K562 (cell line): Measurements from ENCODE around the gene MYRIP. TPM values are rescaled to one million over a fixed set of nuclear protein-coding genes. Genes with fewer than 3 reads are reported as not detected.

Experiments
- ATAC-seq: fragments of 200-7000 bp; cut with Tn5 transposase; 3 replicates; pipeline ENCODE4 v1.9.1; 2020; ENCODE audit warnings: moderate library complexity
- BruUV-seq: library from RNA; stranded (reverse); fragments of 400-500 nt; replicated peaks from 2 replicates; lab custom pipeline; 2021; lab: Mats Ljungman, UMichigan
- CTCF ChIA-PET: fragments of 300-600 bp; formaldehyde crosslinking; extraction: SDS; loops from one replicate; lab custom pipeline; 2021; ENCODE audit warnings: low intra/inter-chr PET ratio; lab: Yijun Ruan, JAX
- POLR2A ChIA-PET: fragments of 300-600, 350-650 bp; sonication (Branson Sonifier 250); formaldehyde crosslinking; extraction: SDS; loops from one replicate; lab custom pipeline; 2021; ENCODE audit warnings: antibody characterized with exemption, inconsistent platforms; lab: Yijun Ruan, JAX
- DNase-seq, 4 experiments: peaks; one replicate each; pipeline versions ENCODE4 v3.0.0 to v3.0.0-alpha.2; 2011 to 2018; ENCODE audit warnings: low spot score in 3 of 4, mixed read lengths in 3 of 4; ENCODE audit errors: extremely low read depth in 1 of 4
- FAIRE-seq: peaks from 2 replicates; lab custom pipeline; 2011; peaks lifted over from hg19 to GRCh38; lab: Jason Lieb, UNC
- H2AFZ ChIP-seq: 2 replicates; pipeline ENCODE4 v1.6.0; 2011; ENCODE audit warnings: low read depth, low read length, control low read depth, inconsistent platforms
- H3K27ac ChIP-seq: fragments of 200-600 bp; 3 replicates; pipeline ENCODE4 v1.8.0; 2011; ENCODE audit warnings: low read depth, mild to moderate bottlenecking, control low read depth, inconsistent platforms, low read length, moderate library complexity, mixed read lengths; ENCODE audit errors: extremely low read depth
- H3K27me3 ChIP-seq, 2 experiments: fragments of 300-600 bp in 1 of 2; 2 replicates in 1 of 2; 3 replicates in 1 of 2; pipeline versions ENCODE4 v1.6.0 to v1.8.0; 2011; ENCODE audit warnings: inconsistent platforms in 2 of 2, low read length in 2 of 2, mild to moderate bottlenecking in 1 of 2, mixed read lengths in 1 of 2, moderate library complexity in 1 of 2; ENCODE audit not compliant: control insufficient read depth in 2 of 2, insufficient read depth in 2 of 2
- H3K36me3 ChIP-seq: fragments of 300-600 bp; 3 replicates; pipeline ENCODE4 v1.8.0; 2011; ENCODE audit warnings: mild to moderate bottlenecking, low read length, inconsistent platforms; ENCODE audit not compliant: control insufficient read depth, insufficient read depth
- H3K4me1 ChIP-seq, 2 experiments: fragments of 200-600 bp in 1 of 2; replicated peaks in 1 of 2; 2 replicates in 1 of 2; 3 replicates in 1 of 2; pipeline versions ENCODE4 v1.5.1 to v1.8.0; 2011; ENCODE audit warnings: inconsistent platforms in 2 of 2, low read length in 2 of 2, mild to moderate bottlenecking in 1 of 2, mixed read lengths in 1 of 2, moderate library complexity in 1 of 2; ENCODE audit not compliant: control insufficient read depth in 2 of 2, insufficient read depth in 2 of 2
- H3K4me2 ChIP-seq: 2 replicates; pipeline ENCODE4 v1.6.1; 2011; ENCODE audit warnings: low read length, control low read depth, inconsistent platforms, mixed read lengths; ENCODE audit not compliant: insufficient read depth
- H3K4me3 ChIP-seq: fragments of 200-600 bp; sonication (generic), shearing (Covaris generic); 2 replicates; pipeline ENCODE4 v1.5.1; 2016; ENCODE audit warnings: control low read depth, inconsistent platforms
- H3K79me2 ChIP-seq: fragments of 200-600 bp; 3 replicates; pipeline ENCODE4 v1.8.0; 2011; ENCODE audit warnings: low read length, inconsistent platforms; ENCODE audit not compliant: control insufficient read depth, insufficient read depth
- H3K9ac ChIP-seq, 2 experiments: 2 replicates each; pipeline versions ENCODE4 v1.6.0 to v1.6.1; 2011; ENCODE audit warnings: low read depth in 2 of 2, low read length in 2 of 2, control low read depth in 1 of 2, inconsistent platforms in 1 of 2, mild to moderate bottlenecking in 1 of 2, mixed read lengths in 1 of 2; ENCODE audit not compliant: insufficient read depth in 1 of 2
- H3K9me1 ChIP-seq: one replicate; pipeline ENCODE4 v1.6.0; 2011; ENCODE audit warnings: inconsistent platforms, mild to moderate bottlenecking, low read length, moderate library complexity; ENCODE audit not compliant: control insufficient read depth, insufficient read depth
- H3K9me3 ChIP-seq: replicated peaks from 2 replicates; pipeline ENCODE4 v1.5.1; 2011; ENCODE audit warnings: low read depth, low read length, inconsistent platforms; ENCODE audit not compliant: control insufficient read depth, insufficient read depth
- H4K20me1 ChIP-seq: replicated peaks from 2 replicates; pipeline ENCODE4 v1.6.1; 2011; ENCODE audit warnings: low read length, inconsistent platforms, mixed read lengths; ENCODE audit not compliant: control insufficient read depth, insufficient read depth
- CBX1 ChIP-seq: sonication (generic); IDR thresholded peaks from 2 replicates; pipeline ENCODE4 v1.6.1; 2016; ENCODE audit warnings: antibody characterized with exemption, low read depth, mild to moderate bottlenecking
- COPS2 ChIP-seq: fragments of 450-650 bp; conservative IDR thresholded peaks from 2 replicates; pipeline ENCODE4 v1.6.1; 2016; ENCODE audit warnings: mild to moderate bottlenecking, moderate library complexity
- CREB1 ChIP-seq, 2 experiments: sonication (generic) in 1 of 2; formaldehyde crosslinking in 1 of 2; IDR thresholded peaks; 2 replicates each; pipeline versions ENCODE4 v1.6.1 to v1.8.0; 2012 to 2022; ENCODE audit warnings: inconsistent platforms in 1 of 2, mild to moderate bottlenecking in 1 of 2, missing genetic modification reagents in 1 of 2, moderate library complexity in 1 of 2
- E4F1 ChIP-seq: fragments of 250-450 bp; sonication (Bioruptor Pico); IDR thresholded peaks from 2 replicates; pipeline ENCODE4 v1.5.0; 2021; ENCODE audit warnings: mild to moderate bottlenecking, borderline replicate concordance
- FOXM1 ChIP-seq, 2 experiments: fragments of 450-650 bp in 1 of 2; sonication (generic) in 1 of 2; formaldehyde crosslinking in 1 of 2; IDR thresholded peaks; 2 replicates each; pipeline versions ENCODE4 v1.6.1 to v1.9.0; 2017 to 2022; ENCODE audit warnings: low read depth in 2 of 2, mild to moderate bottlenecking in 2 of 2, missing genetic modification reagents in 1 of 2, moderate library complexity in 1 of 2
- FOXP1 ChIP-seq: sonication (generic); formaldehyde crosslinking; IDR thresholded peaks from 2 replicates; pipeline ENCODE4 v1.8.0; 2022; ENCODE audit warnings: mild to moderate bottlenecking, missing genetic modification reagents
- GABPB1 ChIP-seq: sonication (generic); formaldehyde crosslinking; IDR thresholded peaks from 2 replicates; pipeline ENCODE4 v1.8.0; 2022; ENCODE audit warnings: mild to moderate bottlenecking, missing genetic modification reagents
- HDAC3 ChIP-seq: fragments of 450-650 bp; IDR thresholded peaks from 2 replicates; pipeline ENCODE4 v1.6.1; 2018; ENCODE audit warnings: borderline replicate concordance, mild to moderate bottlenecking, moderate library complexity; ENCODE audit not compliant: partially characterized antibody
- IRF2 ChIP-seq: sonication (generic); formaldehyde crosslinking; IDR thresholded peaks from 2 replicates; pipeline ENCODE4 v1.8.1; 2022; ENCODE audit warnings: mild to moderate bottlenecking, missing genetic modification reagents
- KAT2B ChIP-seq: IDR thresholded peaks from one replicate; pipeline ENCODE4 v1.6.1; 2012; ENCODE audit warnings: low read depth, mild to moderate bottlenecking, control low read depth, inconsistent platforms, low read length, moderate library complexity
- KLF10 ChIP-seq: fragments of 250-450 bp; sonication (Bioruptor Pico); IDR thresholded peaks from 2 replicates; pipeline ENCODE4 v1.6.1; 2021; ENCODE audit warnings: matching md5 sums
- MAFF ChIP-seq: IDR thresholded peaks from 2 replicates; pipeline ENCODE4 v1.6.1; 2012; ENCODE audit warnings: low read length, improper control_type of control experiment
- MAFG ChIP-seq: fragments of 450-650 bp; conservative IDR thresholded peaks from 2 replicates; pipeline ENCODE4 v1.6.1; 2016; ENCODE audit warnings: missing genetic modification characterization, missing compliant biosample characterization
- MCM5 ChIP-seq: fragments of 450-650 bp; IDR thresholded peaks from 2 replicates; pipeline ENCODE4 v1.6.1; 2016; ENCODE audit warnings: low read depth
- NFE2L1 ChIP-seq: fragments of 450-650 bp; IDR thresholded peaks from 2 replicates; pipeline ENCODE4 v1.6.1; 2016; ENCODE audit warnings: missing genetic modification characterization, low read depth, mild to moderate bottlenecking, missing compliant biosample characterization, moderate library complexity, borderline replicate concordance
- OTX1 ChIP-seq: fragments of 450-650 bp; formaldehyde crosslinking; IDR thresholded peaks from 2 replicates; pipeline ENCODE4 v1.4.0; 2022; ENCODE audit warnings: mild to moderate bottlenecking
- PATZ1 ChIP-seq: fragments of 250-450 bp; sonication (Bioruptor Pico); IDR thresholded peaks from 2 replicates; pipeline ENCODE4 v1.5.0; 2020; ENCODE audit warnings: mild to moderate bottlenecking, borderline replicate concordance
- RCOR1 ChIP-seq, 2 experiments: IDR thresholded peaks; 2 replicates each; pipeline ENCODE4 v1.6.1; 2012; ENCODE audit warnings: low read depth in 2 of 2, low read length in 2 of 2, borderline replicate concordance in 1 of 2, improper control_type of control experiment in 1 of 2
- TCF3 ChIP-seq: sonication (generic); formaldehyde crosslinking; IDR thresholded peaks from 2 replicates; pipeline ENCODE4 v1.4.0; 2020; ENCODE audit warnings: mild to moderate bottlenecking, missing genetic modification reagents
- WGBS: fragments of 100-300 bp; shearing (Covaris generic); methylation state at CpG from one replicate; pipeline ENCODE4 v1.1.6; 2016; ENCODE audit warnings: low coverage, mixed read lengths; ENCODE audit not compliant: insufficient coverage; ENCODE audit errors: missing lambda C conversion rate; 5-methylcytosine and 5-hydroxymethylcytosine counted together
- in situ Hi-C: fragments of 300-500 bp; cut with MboI; formaldehyde crosslinking; loops from 4 replicates; pipeline ENCODE4 v1.15.0; 2018; ENCODE audit warnings: inconsistent platforms, mixed read lengths
- intact Hi-C: fragments of 100-400 bp; cut with micrococcal nuclease; formaldehyde crosslinking; loops from 2 replicates; pipeline ENCODE4 v1.14.2; 2022
- polyA plus RNA-seq, 8 experiments: library from polyadenylated mRNA; depleted of rRNA in 4 of 8; stranded (reverse) in 5 of 8; unstranded in 3 of 8; fragments of >200 nt; fragmentation: Nextera tagmentation in 2 of 8; fragmentation: Illumina TruSeq in 1 of 8; extraction: Ambion mirVana in 2 of 8; extraction: Trizol in 1 of 8; gene quantifications; 2 replicates each; pipeline versions ENCODE4 v1.2.1 to v1.2.3, GENCODE V29; 2011 to 2014; ENCODE audit warnings: inconsistent platforms in 1 of 8, missing spikeins in 1 of 8
- total RNA-seq, 7 experiments: library from RNA; depleted of rRNA in 6 of 7; stranded (reverse); fragments of >200 nt in 6 of 7; fragmentation: Illumina TruSeq in 2 of 7; extraction: Trizol in 2 of 7; gene quantifications; 2 replicates each; pipeline versions ENCODE4 v1.2.1 to v1.2.3, GENCODE V29; 2011 to 2021; ENCODE audit warnings: low replicate concordance in 1 of 7

MYRIP gene
- total and polyA plus RNA-seq, 9 of the 15 experiments (the other 6 are each of a cell fraction or from before 2014, with no cell fraction given): 0.03 to 0.12 TPM; not detected in 7

GRCh38 chr3:40116478-40117177, 307.2 kb downstream of the MYRIP start:
- FAIRE-seq: no peak
- Histone ChIP-seq H3K36me3 (no peaks in the 10 kb centered on the region), H3K27ac (no peak overlapping the region), H2AFZ (no peak overlapping the region), H3K9ac (no peak overlapping the region), H3K9me1 (no peaks in the 10 kb centered on the region), H3K4me1 (no peaks in the 10 kb centered on the region), H3K79me2 (no peaks in the 10 kb centered on the region), H3K4me2 (no peak overlapping the region), H3K9me3 (no peaks in the 10 kb centered on the region), H3K27me3 (no peaks in the 10 kb centered on the region; a peak in 1 of 5 replicates), H3K4me3 (no peak overlapping the region), H4K20me1 (no peaks in the 10 kb centered on the region)
- ChIA-PET POLR2A (no interaction called here), CTCF (no interaction called here)
- no peak for ATAC-seq
- DNase-seq: no peak
- TF ChIP-seq RCOR1 (IDR thresholded peaks at IDR 0.05; ENCODE audit: borderline replicate concordance in 1 of 2, low read depth in 2 of 2, low read length in 2 of 2) (no peak), GABPB1 (CRISPR knock-in tag) (no peak), COPS2 (no peak), CBX1 (no peak), MCM5 (no peak), OTX1 (CRISPR knock-in tag) (no peak), KLF10 (CRISPR knock-in tag) (no peak), NFE2L1 (tag) (no peak), TCF3 (no peak), IRF2 (CRISPR knock-in tag) (no peak), CREB1 (IDR thresholded peaks at IDR 0.05) (no peak), CREB1 (CRISPR knock-in tag; IDR thresholded peaks at IDR 0.05) (no peak), FOXP1 (CRISPR knock-in tag) (no peak), FOXM1 (IDR thresholded peaks at IDR 0.05; ENCODE audit: low read depth) (no peak), FOXM1 (CRISPR knock-in tag; IDR thresholded peaks at IDR 0.05; ENCODE audit: low read depth) (no peak), MAFG (tag) (no peak), MAFF (no peak), HDAC3 (no peak), KAT2B (no peak), PATZ1 (no peak), E4F1 (CRISPR knock-in tag) (no peak)
- WGBS: 1% methylated on average over 9 of the region's 9 CpGs
- no TSS peak for BruUV-seq
- intact Hi-C loops (no loop called here), in situ Hi-C loops (no loop called here)
